ENCODE data around the gene KLHDC8A. TPM values are rescaled to one million over a fixed set of nuclear protein-coding genes. Genes with fewer than 3 reads are reported as not detected.
A peak's percentile ranks its signal among the peaks of the same experiment; 100 is the strongest.
"Not testable (repeated sequence)": the region's sequence is repeated elsewhere in the genome, so short reads cannot be mapped to it uniquely, and the experiment has no call there.

The KLHDC8A gene
- total and polyA plus RNA-seq, 4 experiments from 2014 or later = not detected

DNA sequence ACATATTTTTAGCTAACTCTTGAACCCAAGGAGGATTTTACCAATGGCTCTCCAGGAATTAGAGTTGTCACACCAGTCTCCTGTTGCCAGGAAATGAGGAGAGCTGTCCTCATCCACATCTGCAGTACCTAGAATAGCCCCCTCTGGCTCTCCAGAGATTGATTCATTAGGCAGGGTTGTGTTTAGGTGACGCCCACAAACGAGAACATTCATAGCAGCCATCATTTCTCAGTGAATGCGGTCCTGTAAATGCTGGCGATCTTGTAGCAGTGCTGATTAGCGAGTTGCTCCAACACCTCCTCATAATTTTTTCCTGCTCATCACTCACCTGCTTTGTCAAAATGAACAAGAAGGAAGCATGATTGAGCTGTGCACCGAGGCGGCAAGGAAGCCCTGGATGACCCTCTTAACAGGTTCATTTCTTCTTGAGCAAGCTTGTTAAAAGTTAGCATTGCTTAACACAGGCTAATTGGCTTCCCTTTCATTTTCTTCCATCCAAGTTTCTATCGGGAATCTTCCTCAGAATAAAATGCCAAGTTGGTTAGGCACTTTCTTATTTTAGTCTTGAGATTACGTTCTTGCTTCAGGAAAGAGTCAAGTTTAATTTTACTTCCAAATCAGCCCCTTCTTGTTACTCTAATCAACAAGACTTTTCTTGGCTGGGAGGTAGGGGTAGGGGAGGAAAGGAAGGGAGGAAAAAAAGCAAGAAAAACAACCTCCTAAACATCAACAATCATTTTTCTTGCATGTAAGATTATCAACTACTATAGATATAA is 16.5 kb upstream of the KLHDC8A start:
- H3K4me1 Mint-ChIP-seq = peaks cover 18 to 39% (median 22%) of the 10 kb centered on the region in 4 donors
- no peak overlapping the region for H3K4me3 ChIP-seq (ENCODE audit: low read length in 2 of 2)
- H3K36me3 Mint-ChIP-seq = no peaks in the 10 kb centered on the region
- H3K27ac Mint-ChIP-seq = no peak overlapping the region
- H3K4me3 Mint-ChIP-seq = peak overlapping the region in 3 of 8 donors; percentile 8 to 63 (median 11)
- DNase-seq = no peak
- no peaks in the 10 kb centered on the region for H3K9me3 ChIP-seq (ENCODE audit: control insufficient read depth in 1 of 2, low read length in 2 of 2)
- H3K27ac ChIP-seq (ENCODE audit: low read depth, low read length) = no peak overlapping the region
- ChIA-PET CTCF (ENCODE audit: partially characterized antibody) (interaction anchor here (0.6 to 1.7 kb wide), 5 partner anchors 19 to 152 kb away, joined by 3 to 7 read pairs (median 4); no protein-coding TSS in a partner anchor), POLR2A (ENCODE audit: partially characterized antibody) (no interaction called here)
- intact Hi-C loops (cut with micrococcal nuclease) = no loop called here
- no peaks in the 10 kb centered on the region for H3K9me3 Mint-ChIP-seq
- H3K36me3 ChIP-seq (ENCODE audit: insufficient read depth, low read length) = no peaks in the 10 kb centered on the region
- no peaks in the 10 kb centered on the region for H3K27me3 ChIP-seq (ENCODE audit: insufficient read depth, low read length)
- H3K4me1 ChIP-seq (ENCODE audit: insufficient read depth, low read length) = peaks cover 16% of the 10 kb centered on the region
- H3K27me3 Mint-ChIP-seq = peaks cover 9 to 14% of the 10 kb centered on the region in 2 donors

DNA sequence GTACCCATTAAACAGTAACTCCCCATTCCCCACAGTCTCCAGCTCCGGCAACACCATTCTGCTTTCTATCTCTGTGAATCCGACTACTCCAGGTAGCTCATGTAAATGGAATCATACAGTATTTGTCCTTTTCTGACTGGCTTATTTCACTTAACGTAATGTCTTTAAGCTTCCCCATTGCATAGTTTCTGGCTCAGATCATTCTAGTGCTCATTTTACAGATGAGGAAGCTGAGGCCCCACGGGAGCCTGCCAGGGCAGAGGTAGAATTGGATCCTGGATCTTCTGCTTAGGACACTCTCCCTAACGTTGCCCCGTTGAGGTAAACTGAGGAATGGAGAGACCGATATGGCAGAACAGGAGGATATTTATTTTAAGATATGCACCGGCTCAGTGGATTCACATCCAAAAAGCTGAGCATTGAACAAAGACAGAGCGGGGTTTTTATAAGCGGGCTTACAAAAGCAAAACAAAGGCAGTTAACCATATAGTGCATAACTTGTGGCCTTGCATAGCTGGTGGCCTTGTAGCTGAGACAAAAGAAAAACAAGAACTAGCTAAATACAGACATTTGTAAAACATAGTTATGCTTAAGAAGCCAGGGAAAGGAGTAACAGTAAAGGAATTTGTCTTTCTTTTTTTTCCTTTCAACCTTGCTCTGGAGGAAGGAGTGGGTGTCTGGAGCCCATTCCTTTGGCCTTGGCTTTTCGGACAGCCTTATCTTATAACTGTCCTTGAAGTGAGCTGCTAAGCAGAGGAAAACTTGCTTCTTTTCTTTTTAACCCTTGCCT is 15.3 kb upstream of the KLHDC8A start:
- no peak overlapping the region for H3K27ac Mint-ChIP-seq
- ChIA-PET POLR2A (ENCODE audit: partially characterized antibody) (no interaction called here), CTCF (ENCODE audit: partially characterized antibody) (interaction anchor here (1.2 to 1.5 kb wide), 2 partner anchors 18 to 35 kb away, joined by 5 to 7 read pairs; no protein-coding TSS in a partner anchor)
- H3K4me1 ChIP-seq (ENCODE audit: insufficient read depth, low read length) = peaks cover 16% of the 10 kb centered on the region
- H3K36me3 Mint-ChIP-seq = no peaks in the 10 kb centered on the region
- H3K36me3 ChIP-seq (ENCODE audit: insufficient read depth, low read length) = no peaks in the 10 kb centered on the region
- no peak overlapping the region for H3K4me3 Mint-ChIP-seq
- DNase-seq = no peak
- H3K4me3 ChIP-seq (ENCODE audit: low read length in 2 of 2) = no peak overlapping the region
- peaks cover 11 to 14% of the 10 kb centered on the region in 2 donors for H3K27me3 Mint-ChIP-seq
- no peaks in the 10 kb centered on the region for H3K27me3 ChIP-seq (ENCODE audit: insufficient read depth, low read length)
- intact Hi-C loops (cut with micrococcal nuclease) = no loop called here
- H3K9me3 ChIP-seq (ENCODE audit: control insufficient read depth in 1 of 2, low read length in 2 of 2) = no peaks in the 10 kb centered on the region
- no peak overlapping the region for H3K27ac ChIP-seq (ENCODE audit: low read depth, low read length)
- H3K4me1 Mint-ChIP-seq = peaks cover 18 to 34% (median 22%) of the 10 kb centered on the region in 4 donors
- H3K9me3 Mint-ChIP-seq = no peaks in the 10 kb centered on the region

DNA sequence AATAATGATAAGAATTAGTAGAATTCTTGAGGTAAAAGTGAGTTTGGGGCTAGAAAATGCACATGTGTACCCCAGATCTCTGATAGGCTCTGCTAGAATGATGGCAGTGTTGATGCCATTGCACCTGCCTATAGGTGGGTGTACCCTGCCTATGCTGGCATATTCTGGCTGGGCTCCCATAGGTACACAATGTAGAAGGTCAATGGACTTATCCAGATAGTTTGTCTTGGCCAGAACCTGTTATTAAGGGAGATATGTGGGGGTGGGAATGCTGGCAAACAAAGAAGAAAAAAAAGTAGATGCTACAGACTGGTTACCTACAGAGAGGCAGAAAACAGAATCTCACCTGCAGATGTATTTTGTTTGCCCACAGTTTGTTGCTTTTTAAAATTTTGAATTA is 14.1 kb upstream of the KLHDC8A start:
- ChIA-PET CTCF (ENCODE audit: partially characterized antibody) (interaction anchor here (1.1 kb wide), 1 partner anchor 34 kb away, joined by 5 read pairs; no protein-coding TSS in a partner anchor), POLR2A (ENCODE audit: partially characterized antibody) (interaction anchor here (0.5 kb wide), 1 partner anchor 9 kb away, joined by 3 read pairs; no protein-coding TSS in a partner anchor)
- Histone ChIP-seq H3K9me3 (ENCODE audit: control insufficient read depth in 1 of 2, low read length in 2 of 2) (no peaks in the 10 kb centered on the region), H3K4me1 (ENCODE audit: insufficient read depth, low read length) (peaks cover 16% of the 10 kb centered on the region), H3K36me3 (ENCODE audit: insufficient read depth, low read length) (no peaks in the 10 kb centered on the region), H3K27ac (ENCODE audit: low read depth, low read length) (no peak overlapping the region), H3K4me3 (ENCODE audit: low read length in 2 of 2) (no peak overlapping the region), H3K27me3 (ENCODE audit: insufficient read depth, low read length) (no peaks in the 10 kb centered on the region)
- no peaks in the 10 kb centered on the region for H3K36me3 Mint-ChIP-seq
- H3K27ac Mint-ChIP-seq = no peak overlapping the region
- peaks cover 8 to 9% of the 10 kb centered on the region in 2 donors for H3K27me3 Mint-ChIP-seq
- H3K9me3 Mint-ChIP-seq = no peaks in the 10 kb centered on the region
- peaks cover 14 to 25% (median 19%) of the 10 kb centered on the region in 4 donors for H3K4me1 Mint-ChIP-seq
- intact Hi-C loops (cut with micrococcal nuclease) = no loop called here
- H3K4me3 Mint-ChIP-seq = no peak overlapping the region
- DNase-seq = no peak

- no peak for DNase-seq
- intact Hi-C loops (cut with micrococcal nuclease) = no loop called here
- ChIA-PET CTCF (ENCODE audit: partially characterized antibody) (interaction anchor here (1.1 to 1.4 kb wide), 3 partner anchors 16 to 154 kb away, joined by 4 to 8 read pairs (median 5); no protein-coding TSS in a partner anchor), POLR2A (ENCODE audit: partially characterized antibody) (no interaction called here)
- Histone ChIP-seq H3K4me3 (ENCODE audit: low read length in 2 of 2) (no peak overlapping the region), H3K27me3 (ENCODE audit: insufficient read depth, low read length) (no peaks in the 10 kb centered on the region), H3K4me1 (ENCODE audit: insufficient read depth, low read length) (peaks cover 14% of the 10 kb centered on the region), H3K27ac (ENCODE audit: low read depth, low read length) (no peak overlapping the region), H3K9me3 (ENCODE audit: control insufficient read depth in 1 of 2, low read length in 2 of 2) (no peaks in the 10 kb centered on the region), H3K36me3 (ENCODE audit: insufficient read depth, low read length) (no peaks in the 10 kb centered on the region)
- Mint-ChIP-seq H3K9me3 (no peaks in the 10 kb centered on the region), H3K27me3 (peaks cover 5 to 7% of the 10 kb centered on the region in 2 donors), H3K27ac (peak overlapping the region in 1 of 7 donors; percentile 79), H3K36me3 (no peaks in the 10 kb centered on the region), H3K4me3 (no peak overlapping the region), H3K4me1 (peaks cover 13 to 20% (median 16%) of the 10 kb centered on the region in 4 donors)
These were observed 13.0 kb upstream of the KLHDC8A start for GRCh38 chr1:205369701-205370123.

- Histone ChIP-seq H3K4me3 (ENCODE audit: low read length in 2 of 2) (no peak overlapping the region), H3K36me3 (ENCODE audit: insufficient read depth, low read length) (no peaks in the 10 kb centered on the region), H3K27ac (ENCODE audit: low read depth, low read length) (no peak overlapping the region), H3K9me3 (ENCODE audit: control insufficient read depth in 1 of 2, low read length in 2 of 2) (no peaks in the 10 kb centered on the region), H3K27me3 (ENCODE audit: insufficient read depth, low read length) (no peaks in the 10 kb centered on the region), H3K4me1 (ENCODE audit: insufficient read depth, low read length) (peaks cover 2% of the 10 kb centered on the region)
- peaks cover 2 to 8% (median 3%) of the 10 kb centered on the region in 4 donors for H3K4me1 Mint-ChIP-seq
- no peak overlapping the region for H3K4me3 Mint-ChIP-seq
- H3K27me3 Mint-ChIP-seq = peaks cover 5 to 7% of the 10 kb centered on the region in 2 donors
- ChIA-PET POLR2A (ENCODE audit: partially characterized antibody) (no interaction called here), CTCF (ENCODE audit: partially characterized antibody) (interaction anchor here (1.3 kb wide), 1 partner anchor 15 kb away, joined by 8 read pairs; no protein-coding TSS in a partner anchor)
- no peaks in the 10 kb centered on the region for H3K9me3 Mint-ChIP-seq
- intact Hi-C loops (cut with micrococcal nuclease) = no loop called here
- no peak for DNase-seq
- no peak overlapping the region for H3K27ac Mint-ChIP-seq
- H3K36me3 Mint-ChIP-seq = no peaks in the 10 kb centered on the region
These were observed 11.8 kb upstream of the KLHDC8A start for GRCh38 chr1:205368478-205368877.

- H3K27me3 Mint-ChIP-seq = peaks cover 0 to 8% of the 10 kb centered on the region in 2 donors
- H3K9me3 Mint-ChIP-seq = no peaks in the 10 kb centered on the region
- DNase-seq = no peak
- ChIA-PET POLR2A (ENCODE audit: partially characterized antibody) (no interaction called here), CTCF (ENCODE audit: partially characterized antibody) (interaction anchor here (1.0 to 2.7 kb wide), 3 partner anchors 12 to 119 kb away, joined by 3 to 11 read pairs (median 5); no protein-coding TSS in a partner anchor)
- H3K27ac ChIP-seq (ENCODE audit: low read depth, low read length) = no peak overlapping the region
- H3K36me3 Mint-ChIP-seq = no peaks in the 10 kb centered on the region
- intact Hi-C loops (cut with micrococcal nuclease) = no loop called here
- no peaks in the 10 kb centered on the region for H3K4me1 Mint-ChIP-seq
- no peaks in the 10 kb centered on the region for H3K9me3 ChIP-seq (ENCODE audit: control insufficient read depth in 1 of 2, low read length in 2 of 2)
- H3K4me3 ChIP-seq (ENCODE audit: low read length in 2 of 2) = no peak overlapping the region
- H3K4me1 ChIP-seq (ENCODE audit: insufficient read depth, low read length) = no peaks in the 10 kb centered on the region
- H3K27ac Mint-ChIP-seq = no peak overlapping the region
- no peaks in the 10 kb centered on the region for H3K36me3 ChIP-seq (ENCODE audit: insufficient read depth, low read length)
- no peak overlapping the region for H3K4me3 Mint-ChIP-seq
- H3K27me3 ChIP-seq (ENCODE audit: insufficient read depth, low read length) = no peaks in the 10 kb centered on the region
These were observed 9.3 kb upstream of the KLHDC8A start for GRCh38 chr1:205365945-205366463.

DNA sequence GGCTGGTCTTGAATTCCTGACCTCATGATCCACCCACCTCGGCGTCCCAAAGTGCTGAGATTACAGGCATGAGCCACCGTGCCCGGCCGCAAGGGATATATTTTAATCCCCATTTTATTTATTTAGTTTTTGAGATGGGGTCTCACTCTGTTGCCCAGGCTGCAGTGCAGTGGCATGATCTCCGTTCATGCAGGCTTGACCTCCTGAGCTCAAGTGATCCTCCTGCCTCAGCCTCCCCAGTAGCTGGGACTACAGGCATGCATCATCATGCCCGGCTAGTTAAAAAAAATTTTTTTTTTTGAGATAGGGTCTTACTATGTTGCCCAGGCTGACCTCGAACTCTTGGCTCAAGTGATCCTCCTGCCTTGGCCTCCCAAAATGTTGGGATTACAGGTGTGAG is 8.4 kb upstream of the KLHDC8A start:
- POLR2A ChIA-PET (ENCODE audit: partially characterized antibody); H3K27me3 Mint-ChIP-seq; H3K4me1 ChIP-seq (ENCODE audit: insufficient read depth, low read length); H3K36me3 ChIP-seq (ENCODE audit: insufficient read depth, low read length); H3K27ac Mint-ChIP-seq; H3K27ac ChIP-seq (ENCODE audit: low read depth, low read length); H3K4me1 Mint-ChIP-seq; H3K4me3 ChIP-seq (ENCODE audit: low read length in 2 of 2); intact Hi-C loops (cut with micrococcal nuclease); H3K9me3 Mint-ChIP-seq; H3K9me3 ChIP-seq (ENCODE audit: control insufficient read depth in 1 of 2, low read length in 2 of 2); DNase-seq; H3K36me3 Mint-ChIP-seq; H3K4me3 Mint-ChIP-seq; H3K27me3 ChIP-seq (ENCODE audit: insufficient read depth, low read length): not testable (repeated sequence)
- CTCF ChIA-PET (ENCODE audit: partially characterized antibody) = interaction anchor here (1.3 to 2.7 kb wide), 2 partner anchors 29 to 120 kb away, joined by 3 to 11 read pairs; no protein-coding TSS in a partner anchor
